HG03064 (cell line): ENCODE data around the gene ADAMTS18.

Experiments
- ATAC-seq: cut with Tn5 transposase; IDR thresholded peaks from one replicate; pipeline ENCODE4 v1.9.1; 2021; ENCODE audit warnings: low read depth; ENCODE audit not compliant: unreplicated experiment

Gene ADAMTS18

DNA sequence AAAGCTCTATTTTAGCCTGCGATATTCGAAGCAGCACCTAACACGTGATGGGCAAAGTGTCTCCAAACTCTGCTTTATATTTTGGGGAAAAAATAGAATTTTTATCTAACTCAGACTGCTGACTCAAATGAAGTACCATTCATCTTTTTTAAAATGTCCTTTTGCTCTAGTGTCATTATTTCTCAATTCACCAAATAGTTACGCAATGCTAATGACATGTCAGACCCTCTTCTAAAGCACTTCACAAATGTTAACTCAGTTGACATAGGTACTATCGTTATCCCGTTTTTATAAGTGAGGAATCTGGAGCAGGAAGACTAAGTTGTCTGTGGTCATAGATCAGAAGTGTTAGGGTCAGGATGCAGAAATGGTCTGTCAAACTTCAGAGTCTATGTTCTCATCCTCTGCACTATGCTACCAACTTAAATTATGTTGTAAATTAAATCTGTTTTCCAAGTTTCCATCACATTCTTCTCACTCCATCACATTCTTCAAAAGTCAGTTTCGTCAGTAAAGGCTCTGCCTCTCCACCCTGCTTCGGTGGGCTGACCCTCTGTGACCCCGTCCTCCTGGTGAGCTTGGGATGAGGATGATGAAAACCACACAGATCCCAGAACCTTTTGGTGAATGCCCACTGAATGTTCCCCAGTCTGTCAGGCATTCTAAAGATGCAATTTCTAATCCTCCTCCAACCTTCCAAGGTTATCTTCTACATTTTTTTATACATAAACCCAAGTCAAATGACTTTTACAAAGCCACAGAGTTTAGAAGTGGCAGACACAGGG is 102.8 kb downstream of the ADAMTS18 start:
- no peak for ATAC-seq

DNA sequence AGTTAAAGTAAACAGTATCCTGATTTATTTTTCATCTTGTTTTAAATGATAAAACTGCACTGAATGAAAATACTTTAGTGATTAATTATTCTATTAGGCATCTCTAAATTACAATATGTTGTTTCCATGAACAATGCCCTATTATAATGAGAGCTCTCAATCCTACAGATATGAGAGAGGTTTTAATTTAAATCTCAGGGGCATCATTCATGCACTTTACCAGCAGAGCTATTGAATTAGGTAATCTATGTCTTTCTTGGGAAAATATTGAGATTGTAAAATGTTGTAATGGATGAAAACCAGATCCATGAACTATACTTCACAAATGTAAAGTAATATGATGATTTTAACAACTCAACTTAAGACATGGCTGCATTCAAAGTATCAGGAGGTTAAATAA is 103.8 kb downstream of the ADAMTS18 start:
- ATAC-seq, result no peak

DNA sequence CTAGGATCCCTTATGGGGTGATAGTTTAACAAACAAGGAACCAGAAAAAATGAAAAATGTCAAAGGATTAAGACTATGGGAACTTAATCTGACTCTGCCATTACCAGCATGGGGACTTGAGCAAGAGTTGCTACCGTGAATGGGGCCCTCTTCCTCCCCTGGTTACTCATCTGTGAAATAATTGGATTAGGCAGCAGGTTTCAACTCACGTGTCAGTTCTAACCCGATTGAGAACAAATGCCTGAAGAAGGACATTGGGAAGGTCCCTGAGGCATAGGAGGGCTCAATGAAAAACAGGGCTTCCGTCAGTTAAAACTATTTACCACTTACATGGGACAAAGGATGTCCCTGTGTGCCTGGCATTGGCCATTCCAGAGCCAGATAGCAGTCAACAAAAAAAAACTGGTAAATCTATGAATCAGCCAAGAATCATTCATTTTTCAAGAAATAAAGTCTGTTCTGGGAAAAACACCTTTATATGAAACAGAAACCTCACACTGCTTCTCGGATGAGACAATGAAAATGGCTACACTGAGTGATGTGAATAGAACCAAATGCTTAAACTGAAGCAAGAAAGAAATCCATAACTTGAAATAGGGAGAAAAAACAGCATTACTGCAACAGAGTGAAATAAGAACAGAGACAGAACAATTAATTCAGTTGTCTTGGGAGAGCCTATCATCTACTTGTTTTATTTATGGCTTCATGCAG is 104.3 kb downstream of the ADAMTS18 start:
- no peak for ATAC-seq

DNA sequence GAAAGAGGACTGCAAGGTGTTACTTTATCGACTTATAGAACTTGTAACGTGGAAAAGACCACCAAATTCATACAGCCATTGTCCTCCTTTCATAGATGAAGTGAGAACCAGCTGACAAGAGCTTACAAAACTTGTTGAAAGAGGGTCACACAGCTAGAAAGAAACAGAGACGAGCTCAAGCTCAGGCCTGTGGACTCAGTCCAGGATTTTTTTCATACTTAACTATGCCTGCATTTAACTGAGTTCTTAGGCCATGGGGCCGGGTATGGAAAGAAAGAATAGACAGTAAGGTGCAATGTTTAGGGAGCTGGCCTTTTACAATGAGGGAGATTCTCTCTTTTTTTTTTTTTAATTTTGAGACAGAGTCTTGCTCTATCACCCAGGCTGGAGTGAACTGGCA is 106.1 kb downstream of the ADAMTS18 start:
- no peak for ATAC-seq

DNA sequence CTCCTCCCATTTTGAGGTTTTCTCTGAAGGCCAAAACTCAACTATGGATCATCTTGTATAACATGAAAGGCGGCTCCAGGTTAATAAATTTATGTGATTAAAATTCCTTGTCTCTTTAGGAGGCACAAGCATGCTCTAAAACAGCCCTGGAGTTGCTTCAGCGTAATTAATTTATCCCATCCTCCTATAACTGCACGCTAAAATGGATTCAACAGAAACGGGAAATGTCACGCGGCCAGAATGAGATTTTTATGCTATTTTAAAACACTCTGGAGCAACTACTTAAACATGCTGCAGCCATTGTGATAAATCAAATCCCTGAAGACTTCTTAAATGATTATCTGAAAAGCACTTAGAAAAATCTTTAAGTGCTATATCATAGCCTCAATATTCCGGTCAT is 106.6 kb downstream of the ADAMTS18 start:
- ATAC-seq, result no peak

DNA sequence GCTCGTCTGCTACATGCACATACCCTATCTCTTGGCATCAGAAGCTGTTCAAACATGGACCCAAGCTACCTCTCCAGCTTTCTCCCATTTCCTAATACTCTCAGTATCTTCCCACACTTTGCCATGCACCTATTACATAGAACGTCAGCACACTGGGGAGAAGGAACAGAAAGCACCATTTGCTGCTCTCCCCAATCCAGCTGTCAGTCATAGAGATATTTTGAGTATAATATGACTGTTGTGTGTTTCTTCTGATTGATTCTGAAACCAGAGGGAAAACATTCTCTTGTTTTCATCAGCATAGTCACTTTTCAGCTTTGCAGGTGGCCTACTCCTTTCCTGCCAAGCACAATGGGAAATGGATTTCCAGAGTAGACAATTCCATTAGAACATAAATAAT is 107.1 kb downstream of the ADAMTS18 start:
- no peak for ATAC-seq

GRCh38 chr16:77324729-77325128 is 110.1 kb downstream of the ADAMTS18 start:
- no peak for ATAC-seq

GRCh38 chr16:77323695-77324094 is 111.1 kb downstream of the ADAMTS18 start:
- ATAC-seq, result no peak

DNA sequence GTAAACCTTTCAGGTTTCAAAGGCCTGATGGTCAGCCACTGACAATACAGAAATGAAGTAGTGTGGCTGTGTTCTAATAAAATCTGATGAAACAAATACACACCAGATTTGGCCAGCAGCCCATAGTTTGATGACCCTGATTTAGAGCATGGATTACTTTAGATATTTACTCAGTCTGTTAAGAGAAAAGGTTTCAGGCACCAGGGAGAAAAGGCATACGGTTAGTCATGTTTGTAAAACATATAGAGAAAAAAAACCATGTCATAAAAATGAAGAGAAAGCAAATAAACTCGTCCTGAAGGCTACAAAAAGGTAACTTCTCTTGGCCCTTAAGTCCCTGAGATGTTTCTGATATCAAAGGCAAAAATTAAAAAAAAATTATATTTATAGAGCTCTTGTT is 112.1 kb downstream of the ADAMTS18 start:
- ATAC-seq, result no peak

DNA sequence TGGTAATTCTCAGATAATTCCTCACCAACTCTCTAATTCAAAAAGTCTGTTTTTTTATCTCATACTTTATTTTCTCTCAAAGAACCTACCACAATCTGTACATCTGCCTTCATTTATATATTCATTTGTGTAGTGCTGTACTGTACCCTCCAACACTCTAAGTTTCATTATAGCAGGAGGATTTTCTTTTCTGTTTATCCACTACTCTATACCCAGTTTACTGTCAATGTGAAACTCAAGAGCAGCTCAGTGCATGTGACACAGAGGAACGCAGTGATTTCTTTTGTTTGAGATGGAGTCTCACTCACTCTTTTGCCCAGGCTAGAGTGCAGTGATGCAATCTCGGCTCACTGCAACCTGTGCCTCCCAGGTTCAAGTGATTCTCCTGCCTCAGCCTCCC is 117.8 kb downstream of the ADAMTS18 start:
- no peak for ATAC-seq

GRCh38 chr16:77310877-77311276 is 124.0 kb downstream of the ADAMTS18 start:
- ATAC-seq, result no peak

DNA sequence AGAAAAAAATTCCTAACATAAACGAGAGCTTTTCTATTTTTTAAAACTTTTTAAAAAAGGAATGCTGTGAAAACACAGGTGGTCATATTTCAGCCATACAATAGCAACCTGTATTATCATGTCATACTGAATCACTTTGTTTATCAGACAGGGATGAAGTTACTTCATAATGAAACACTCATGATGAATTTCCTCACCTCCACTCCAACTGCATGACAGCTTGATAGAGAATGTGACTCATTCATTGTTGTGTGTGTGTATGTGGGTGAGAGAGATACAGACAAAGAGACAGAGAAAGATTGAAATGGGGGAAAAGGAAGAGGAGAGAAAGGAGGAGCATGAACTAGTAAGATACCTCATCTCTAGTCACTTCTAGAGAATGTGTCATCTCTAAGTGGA is 126.7 kb downstream of the ADAMTS18 start:
- no peak for ATAC-seq

DNA sequence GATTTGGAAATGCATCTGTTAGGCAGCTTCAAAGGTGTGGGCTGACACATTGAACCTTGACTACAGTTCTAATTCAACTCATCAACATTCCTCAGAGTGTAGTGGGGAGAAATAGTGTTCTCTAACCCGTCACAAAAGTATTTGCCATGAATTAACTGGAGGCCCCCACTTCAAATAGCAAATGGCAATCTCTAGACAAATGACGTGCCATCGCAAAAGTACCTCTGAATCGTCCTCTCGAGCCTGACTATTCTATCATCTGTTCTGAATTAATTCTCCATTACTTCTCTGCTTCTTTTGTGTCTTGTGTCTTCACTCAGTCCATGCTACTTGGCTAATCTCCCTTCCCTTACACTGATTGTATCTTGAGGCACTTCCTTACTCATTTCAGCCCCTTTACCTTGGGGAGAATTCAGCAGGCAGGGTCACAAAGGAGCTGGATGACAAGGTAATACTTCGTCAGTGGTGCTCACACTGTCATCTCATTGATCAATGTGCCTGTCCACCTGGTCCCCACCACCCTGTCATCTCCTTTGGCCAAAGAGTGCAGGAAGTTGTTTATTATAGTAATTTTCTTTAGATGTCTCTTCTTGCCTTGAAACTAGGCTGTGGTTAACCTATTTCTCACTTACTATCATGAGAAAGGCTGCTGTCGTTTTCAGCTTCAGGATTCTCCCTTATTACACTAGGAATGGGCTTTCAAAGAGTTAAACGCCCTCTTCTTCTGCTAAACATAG is 127.2 kb downstream of the ADAMTS18 start:
- ATAC-seq, result no peak

GRCh38 chr16:77306075-77306474 is 128.8 kb downstream of the ADAMTS18 start:
- ATAC-seq, result no peak

DNA sequence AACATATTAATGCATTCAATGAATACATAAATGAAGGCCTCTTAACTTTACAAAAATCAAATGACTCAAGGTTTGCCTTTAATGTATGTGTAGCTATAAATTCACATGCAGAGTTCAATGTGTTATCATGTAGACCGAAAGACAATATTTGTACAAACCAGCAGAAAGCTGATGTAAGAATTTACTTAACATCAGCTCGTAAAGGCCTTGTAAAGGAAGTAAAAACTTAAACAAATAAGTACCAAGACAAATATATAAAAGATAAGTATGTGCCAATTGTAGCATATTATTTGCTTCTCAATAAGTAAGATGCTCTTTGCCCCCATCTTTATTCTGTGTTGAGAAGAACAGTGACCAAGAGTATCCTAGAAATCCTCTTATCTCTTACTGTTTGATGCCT is 130.0 kb downstream of the ADAMTS18 start:
- ATAC-seq, result no peak

- ATAC-seq, result no peak
These were observed 130.7 kb downstream of the ADAMTS18 start for GRCh38 chr16:77304134-77304533.

GRCh38 chr16:77302674-77303073 is 132.2 kb downstream of the ADAMTS18 start:
- no peak for ATAC-seq

GRCh38 chr16:77302249-77302648 is 132.6 kb downstream of the ADAMTS18 start:
- ATAC-seq, result no peak

DNA sequence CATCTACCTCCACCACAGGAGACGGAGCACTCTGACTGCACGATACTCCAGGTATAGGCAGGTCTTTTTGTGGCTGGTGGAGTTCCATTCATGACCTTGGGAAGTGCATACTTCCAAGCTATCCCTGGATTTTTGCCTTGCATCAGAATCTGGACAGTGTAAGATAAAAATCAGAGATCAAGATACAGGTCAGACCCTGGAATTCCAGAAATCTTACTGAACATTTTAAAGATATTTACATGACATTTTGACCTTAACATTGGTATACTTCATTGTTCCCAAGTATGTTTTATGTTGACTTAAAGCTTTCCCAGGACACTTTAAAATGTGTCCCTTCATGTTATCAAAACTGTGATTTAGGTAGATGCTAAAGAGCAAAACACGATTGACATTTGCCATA is 134.6 kb downstream of the ADAMTS18 start:
- no peak for ATAC-seq

- ATAC-seq, result no peak
These were observed 135.4 kb downstream of the ADAMTS18 start for GRCh38 chr16:77299395-77299794.
